GM12873 (cell line): ENCODE results near the gene RGS1.

Experiments used
- CTCF ChIP-seq: IDR thresholded peaks from 2 replicates; pipeline ENCODE4 v1.5.1; 2012; ENCODE audit warnings: low read depth, mild to moderate bottlenecking, moderate library complexity, low read length, control low read depth; ENCODE audit not compliant: insufficient read depth; ENCODE audit errors: missing control alignments

RGS1 gene

GRCh38 chr1:192535916-192536664, 39.5 kb upstream of the RGS1 start:
- TF ChIP-seq CTCF, result no peak

GRCh38 chr1:192538407-192539296, 36.9 kb upstream of the RGS1 start:
- TF ChIP-seq CTCF, result no peak

GRCh38 chr1:192539297-192540092, 36.1 kb upstream of the RGS1 start:
- no peak for TF ChIP-seq CTCF

- no peak for TF ChIP-seq CTCF
Observed at GRCh38 chr1:192543445-192543844, 32.1 kb upstream of the RGS1 start.

GRCh38 chr1:192545896-192546521, 29.6 kb upstream of the RGS1 start:
- TF ChIP-seq CTCF, result peak; percentile 46

GRCh38 chr1:192546596-192547190, 28.9 kb upstream of the RGS1 start:
- no peak for TF ChIP-seq CTCF
